ENCODE results near the gene B4GALT5. TPM values are rescaled to one million over a fixed set of nuclear protein-coding genes. Genes with fewer than 3 reads are reported as not detected.
"Not testable (repeated sequence)": the region's sequence is repeated elsewhere in the genome, so short reads cannot be mapped to it uniquely, and the experiment has no call there.

Gene B4GALT5
- total and polyA plus RNA-seq, 7 donors, result 17.1 to 46.0 (median 21.4) TPM

DNA sequence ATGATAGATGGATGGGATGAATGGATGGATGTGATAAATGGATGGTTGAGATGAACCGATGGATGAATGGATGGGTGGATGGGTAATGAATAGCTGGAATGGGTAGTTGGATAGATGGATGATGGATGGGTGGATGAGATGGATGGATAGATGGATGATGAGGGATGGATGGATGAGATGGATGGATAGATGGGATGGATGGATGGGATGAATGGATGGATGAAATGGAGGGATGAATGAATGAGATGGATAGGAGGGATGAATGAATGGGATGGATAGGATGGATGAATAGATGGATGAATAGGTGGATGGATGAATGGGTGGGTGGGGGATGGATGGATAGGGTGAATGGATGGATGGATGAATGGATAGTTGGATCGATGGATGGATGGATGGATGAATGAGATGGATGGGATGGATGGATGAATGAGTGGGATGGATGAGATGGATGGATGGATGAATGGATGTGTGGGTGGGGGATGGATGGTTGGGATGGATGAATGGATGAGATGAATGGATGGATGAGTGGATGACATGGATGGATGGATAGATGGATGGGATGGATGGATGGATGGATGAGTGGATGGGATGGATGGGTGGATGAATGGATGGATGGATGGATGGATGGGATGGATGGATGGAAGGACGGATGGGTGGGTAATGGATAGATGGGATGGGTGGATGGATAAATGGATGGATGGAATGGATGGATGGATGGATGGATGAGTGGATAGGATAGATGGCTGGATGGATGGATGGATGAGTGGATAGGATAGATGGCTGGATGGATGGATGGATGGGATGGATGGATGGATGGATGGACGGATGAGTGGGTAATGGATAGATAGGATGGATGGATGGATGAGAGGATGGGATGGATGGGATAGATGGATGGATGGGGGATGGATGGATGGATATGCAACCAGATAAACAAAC lies 94.3 kb downstream of the B4GALT5 start:
- intact Hi-C loops (cut with DNase I), result no loop called here
- Histone ChIP-seq H3K4me1 (no peaks in the 10 kb centered on the region), H3K9me3 (no peaks in the 10 kb centered on the region), H3K27ac (no peak overlapping the region), H3K36me3 (no peaks in the 10 kb centered on the region), H3K4me3 (no peak overlapping the region), H3K27me3 (no peaks in the 10 kb centered on the region)
- 94 to 97% methylated on average over 4 of the region's 4 CpGs for WGBS, 2 donors
- TF ChIP-seq POLR2AphosphoS5 (IDR thresholded peaks at IDR 0.05) (no peak), POLR2A (IDR thresholded peaks at IDR 0.05) (no peak), EP300 (IDR thresholded peaks at IDR 0.05) (no peak)
- TF ChIP-seq, protein P1, sequence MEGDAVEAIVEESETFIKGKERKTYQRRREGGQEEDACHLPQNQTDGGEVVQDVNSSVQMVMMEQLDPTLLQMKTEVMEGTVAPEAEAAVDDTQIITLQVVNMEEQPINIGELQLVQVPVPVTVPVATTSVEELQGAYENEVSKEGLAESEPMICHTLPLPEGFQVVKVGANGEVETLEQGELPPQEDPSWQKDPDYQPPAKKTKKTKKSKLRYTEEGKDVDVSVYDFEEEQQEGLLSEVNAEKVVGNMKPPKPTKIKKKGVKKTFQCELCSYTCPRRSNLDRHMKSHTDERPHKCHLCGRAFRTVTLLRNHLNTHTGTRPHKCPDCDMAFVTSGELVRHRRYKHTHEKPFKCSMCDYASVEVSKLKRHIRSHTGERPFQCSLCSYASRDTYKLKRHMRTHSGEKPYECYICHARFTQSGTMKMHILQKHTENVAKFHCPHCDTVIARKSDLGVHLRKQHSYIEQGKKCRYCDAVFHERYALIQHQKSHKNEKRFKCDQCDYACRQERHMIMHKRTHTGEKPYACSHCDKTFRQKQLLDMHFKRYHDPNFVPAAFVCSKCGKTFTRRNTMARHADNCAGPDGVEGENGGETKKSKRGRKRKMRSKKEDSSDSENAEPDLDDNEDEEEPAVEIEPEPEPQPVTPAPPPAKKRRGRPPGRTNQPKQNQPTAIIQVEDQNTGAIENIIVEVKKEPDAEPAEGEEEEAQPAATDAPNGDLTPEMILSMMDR (IDR thresholded peaks at IDR 0.05), result no peak
- DNase-seq, result no peak

GRCh38 chr20:49618289-49618688 lies 95.4 kb downstream of the B4GALT5 start:
- Histone ChIP-seq H3K36me3 (no peaks in the 10 kb centered on the region), H3K9me3 (no peaks in the 10 kb centered on the region), H3K27ac (no peak overlapping the region), H3K4me3 (no peak overlapping the region), H3K4me1 (no peaks in the 10 kb centered on the region), H3K27me3 (no peaks in the 10 kb centered on the region)
- DNase-seq, result no peak
- intact Hi-C loops (cut with DNase I), result no loop called here
- WGBS, 2 donors, result 43 to 47% methylated on average over 2 of the region's 2 CpGs
- no peak for TF ChIP-seq POLR2AphosphoS5 (IDR thresholded peaks at IDR 0.05)
- TF ChIP-seq POLR2A (IDR thresholded peaks at IDR 0.05), result no peak
- TF ChIP-seq EP300 (IDR thresholded peaks at IDR 0.05), result no peak
- TF ChIP-seq, protein P1 (IDR thresholded peaks at IDR 0.05), result no peak

DNA sequence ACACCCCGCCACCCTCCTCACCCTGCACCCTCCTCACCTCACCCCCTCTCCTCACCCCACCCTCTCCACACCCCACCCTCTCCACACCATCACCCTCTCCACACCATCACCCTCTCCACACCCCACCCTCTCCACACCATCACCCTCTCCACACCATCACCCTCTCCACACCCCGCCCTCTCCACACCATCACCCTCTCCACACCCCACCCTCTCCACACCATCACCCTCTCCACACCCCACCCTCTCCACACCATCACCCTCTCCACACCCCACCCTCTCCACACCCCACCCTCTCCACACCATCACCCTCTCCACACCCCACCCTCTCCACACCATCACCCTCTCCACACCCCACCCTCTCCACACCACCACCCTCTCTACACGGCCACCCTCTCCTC lies 96.3 kb downstream of the B4GALT5 start:
- H3K27me3 ChIP-seq; intact Hi-C loops (cut with DNase I); H3K4me1 ChIP-seq; H3K27ac ChIP-seq; H3K9me3 ChIP-seq; H3K4me3 ChIP-seq; H3K36me3 ChIP-seq; DNase-seq: not testable (repeated sequence)
- 34 to 58% methylated on average over 2 to 3 of the region's 3 CpGs for WGBS, 2 donors

DNA sequence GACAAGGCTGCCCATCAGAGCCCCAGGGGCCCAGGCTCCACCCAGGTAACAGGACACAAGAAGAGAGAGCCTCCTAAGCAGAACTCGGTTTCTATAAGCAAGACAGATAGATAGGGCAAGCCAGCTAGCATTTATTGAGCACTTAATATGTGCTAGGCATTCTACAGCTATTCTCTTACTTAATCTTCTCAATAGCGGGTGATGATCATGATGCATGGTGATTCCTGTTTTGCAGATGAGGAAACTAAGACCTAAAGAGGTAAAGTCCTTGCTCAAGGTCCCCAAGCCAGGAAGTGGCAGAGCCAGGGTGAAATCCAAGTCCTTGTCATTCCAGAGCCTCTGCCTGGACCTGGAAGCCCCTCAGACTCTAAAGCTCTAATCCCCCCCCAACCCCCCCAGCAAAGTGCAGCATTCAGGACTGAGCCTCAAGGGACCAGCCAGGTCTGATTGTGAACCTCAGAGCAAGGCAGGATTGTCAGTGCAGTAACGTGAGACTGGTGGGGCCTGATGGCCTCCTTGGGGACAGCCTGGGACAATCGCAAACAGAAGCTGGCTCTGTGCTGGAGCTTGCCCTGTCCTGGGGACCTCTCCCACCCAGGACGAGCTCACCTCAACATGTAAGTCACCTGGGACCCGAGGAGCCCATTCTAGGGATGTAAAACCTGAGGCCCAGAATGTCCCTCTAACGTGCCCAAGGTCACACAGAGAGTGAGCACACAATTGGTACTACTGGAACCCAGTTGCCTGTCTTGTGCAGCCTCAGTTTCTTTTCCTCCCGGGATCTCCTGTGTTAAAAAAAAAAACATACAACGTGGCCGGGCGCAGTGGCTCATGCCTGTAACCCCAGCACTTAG lies 97.3 kb downstream of the B4GALT5 start:
- DNase-seq, result no peak
- no peaks in the 10 kb centered on the region for H3K9me3 ChIP-seq
- H3K27me3 ChIP-seq, result no peaks in the 10 kb centered on the region
- intact Hi-C loops (cut with DNase I), result no loop called here
- H3K36me3 ChIP-seq, result no peaks in the 10 kb centered on the region
- peaks cover 0 to 2% (median under 1%) of the 10 kb centered on the region in 4 donors for H3K4me1 ChIP-seq
- H3K4me3 ChIP-seq, result no peak overlapping the region
- TF ChIP-seq POLR2A (IDR thresholded peaks at IDR 0.05), result no peak
- TF ChIP-seq POLR2AphosphoS5 (IDR thresholded peaks at IDR 0.05), result no peak
- no peak for TF ChIP-seq EP300 (IDR thresholded peaks at IDR 0.05)
- WGBS, 2 donors, result 88 to 91% methylated on average over 11 of the region's 11 CpGs
- no peak overlapping the region for H3K27ac ChIP-seq

- H3K27ac ChIP-seq, result no peak overlapping the region
- no peaks in the 10 kb centered on the region for H3K27me3 ChIP-seq
- H3K4me3 ChIP-seq, result no peak overlapping the region
- H3K4me1 ChIP-seq, result peaks cover 0 to 10% (median 8%) of the 10 kb centered on the region in 4 donors
- H3K36me3 ChIP-seq, result no peaks in the 10 kb centered on the region
- DNase-seq, result no peak
- intact Hi-C loops (cut with DNase I), result no loop called here
- 52 to 70% methylated on average over 15 of the region's 15 CpGs for WGBS, 2 donors
- no peaks in the 10 kb centered on the region for H3K9me3 ChIP-seq
- TF ChIP-seq POLR2A (IDR thresholded peaks at IDR 0.05) (no peak), POLR2AphosphoS5 (IDR thresholded peaks at IDR 0.05) (no peak), EP300 (IDR thresholded peaks at IDR 0.05) (no peak)
- TF ChIP-seq, protein P1 (IDR thresholded peaks at IDR 0.05), result no peak
Observed at GRCh38 chr20:49615401-49616153, 98.1 kb downstream of the B4GALT5 start.

GRCh38 chr20:49615051-49615400 lies 98.7 kb downstream of the B4GALT5 start:
- DNase-seq; H3K36me3 ChIP-seq; intact Hi-C loops (cut with DNase I); H3K4me3 ChIP-seq; H3K9me3 ChIP-seq; H3K27ac ChIP-seq; H3K27me3 ChIP-seq: not testable (repeated sequence)
- WGBS, 2 donors, result 95% methylated on average over 8 of the region's 8 CpGs
- peaks cover 0 to 11% (median 9%) of the 10 kb centered on the region in 4 donors for H3K4me1 ChIP-seq
